Fibroblast of mammary gland (primary cell): Measurements from ENCODE around the gene SNX1.

Experiments used
- DNase-seq: peaks from one replicate; pipeline ENCODE4 v3.0.0-alpha.2; 2010; ENCODE audit warnings: low read depth
- H3K4me3 ChIP-seq: 2 replicates; pipeline ENCODE4 v1.5.1; 2011; ENCODE audit warnings: low read depth, mild to moderate bottlenecking, low read length, moderate library complexity; ENCODE audit not compliant: control insufficient read depth
- TF ChIP-seq, protein P1 (sequence below): conservative IDR thresholded peaks from 2 replicates; pipeline ENCODE4 v1.5.1; 2011; ENCODE audit warnings: low read depth, low read length, inconsistent platforms; ENCODE audit not compliant: control insufficient read depth, insufficient read depth

The SNX1 gene

DNA sequence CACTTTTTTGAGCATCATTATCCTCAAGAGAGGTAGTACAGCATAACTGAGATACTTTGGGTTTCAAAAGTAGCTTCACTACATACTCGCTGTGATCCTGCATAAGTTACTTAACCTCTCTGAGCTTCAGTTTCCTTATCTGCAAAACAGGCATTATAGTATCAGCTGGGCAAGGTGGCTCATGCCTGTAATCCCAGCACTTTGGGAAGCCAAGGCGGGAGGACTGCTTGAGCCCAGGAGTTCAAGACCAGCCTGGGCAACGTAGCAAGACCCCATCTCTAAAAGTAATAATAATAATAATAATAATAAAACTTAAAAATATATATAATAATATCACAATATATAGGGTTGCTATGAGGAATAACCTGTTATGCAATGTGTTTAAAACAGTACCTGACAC is 13.0 kb upstream of the SNX1 start:
- no peak overlapping the region for H3K4me3 ChIP-seq
- TF ChIP-seq, protein P1, sequence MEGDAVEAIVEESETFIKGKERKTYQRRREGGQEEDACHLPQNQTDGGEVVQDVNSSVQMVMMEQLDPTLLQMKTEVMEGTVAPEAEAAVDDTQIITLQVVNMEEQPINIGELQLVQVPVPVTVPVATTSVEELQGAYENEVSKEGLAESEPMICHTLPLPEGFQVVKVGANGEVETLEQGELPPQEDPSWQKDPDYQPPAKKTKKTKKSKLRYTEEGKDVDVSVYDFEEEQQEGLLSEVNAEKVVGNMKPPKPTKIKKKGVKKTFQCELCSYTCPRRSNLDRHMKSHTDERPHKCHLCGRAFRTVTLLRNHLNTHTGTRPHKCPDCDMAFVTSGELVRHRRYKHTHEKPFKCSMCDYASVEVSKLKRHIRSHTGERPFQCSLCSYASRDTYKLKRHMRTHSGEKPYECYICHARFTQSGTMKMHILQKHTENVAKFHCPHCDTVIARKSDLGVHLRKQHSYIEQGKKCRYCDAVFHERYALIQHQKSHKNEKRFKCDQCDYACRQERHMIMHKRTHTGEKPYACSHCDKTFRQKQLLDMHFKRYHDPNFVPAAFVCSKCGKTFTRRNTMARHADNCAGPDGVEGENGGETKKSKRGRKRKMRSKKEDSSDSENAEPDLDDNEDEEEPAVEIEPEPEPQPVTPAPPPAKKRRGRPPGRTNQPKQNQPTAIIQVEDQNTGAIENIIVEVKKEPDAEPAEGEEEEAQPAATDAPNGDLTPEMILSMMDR = no peak
- no peak for DNase-seq

- no peak overlapping the region for H3K4me3 ChIP-seq
- TF ChIP-seq, protein P1 = no peak
- DNase-seq = no peak
Observed at GRCh38 chr15:64089543-64090280, 6.1 kb upstream of the SNX1 start.

GRCh38 chr15:64090527-64090926 is 5.3 kb upstream of the SNX1 start:
- DNase-seq = no peak
- TF ChIP-seq, protein P1 = no peak
- H3K4me3 ChIP-seq = no peak overlapping the region

DNA sequence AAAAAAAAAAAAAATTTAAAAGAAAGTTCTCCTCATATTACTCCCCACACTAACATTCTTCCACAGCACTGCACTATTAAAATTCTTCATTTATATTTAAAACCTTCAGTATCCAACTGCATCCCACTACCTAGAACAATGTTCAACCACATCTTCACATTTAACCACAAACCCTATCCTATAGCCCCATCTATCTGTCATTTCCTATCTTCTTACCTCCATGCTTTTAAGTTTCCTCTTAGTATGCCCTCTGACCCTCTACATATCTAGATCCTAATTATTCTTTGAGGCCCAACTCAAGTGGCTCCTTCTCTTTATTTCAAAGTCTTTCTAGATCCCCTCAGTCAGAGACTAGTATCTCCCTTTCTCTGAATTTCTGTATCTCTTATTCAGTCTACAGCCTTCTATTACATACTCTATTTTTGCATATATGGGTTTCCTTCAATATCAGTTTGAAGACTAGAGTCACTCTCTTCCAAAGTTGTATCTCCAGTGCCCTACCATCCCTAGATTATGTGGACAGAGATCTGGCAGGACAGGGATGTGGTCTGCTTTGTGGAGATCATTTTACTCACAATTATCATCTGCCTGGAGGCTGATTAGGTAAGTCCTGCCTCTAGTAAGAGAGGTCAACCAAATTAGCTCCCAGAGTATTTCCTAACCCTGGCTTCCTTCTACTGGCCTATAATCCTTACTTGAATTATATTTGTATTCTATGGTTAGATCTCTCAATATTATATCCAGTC is 3.5 kb upstream of the SNX1 start:
- TF ChIP-seq, protein P1 = peak; percentile 17
- H3K4me3 ChIP-seq = peak overlapping the region; percentile 79
- no peak for DNase-seq

DNA sequence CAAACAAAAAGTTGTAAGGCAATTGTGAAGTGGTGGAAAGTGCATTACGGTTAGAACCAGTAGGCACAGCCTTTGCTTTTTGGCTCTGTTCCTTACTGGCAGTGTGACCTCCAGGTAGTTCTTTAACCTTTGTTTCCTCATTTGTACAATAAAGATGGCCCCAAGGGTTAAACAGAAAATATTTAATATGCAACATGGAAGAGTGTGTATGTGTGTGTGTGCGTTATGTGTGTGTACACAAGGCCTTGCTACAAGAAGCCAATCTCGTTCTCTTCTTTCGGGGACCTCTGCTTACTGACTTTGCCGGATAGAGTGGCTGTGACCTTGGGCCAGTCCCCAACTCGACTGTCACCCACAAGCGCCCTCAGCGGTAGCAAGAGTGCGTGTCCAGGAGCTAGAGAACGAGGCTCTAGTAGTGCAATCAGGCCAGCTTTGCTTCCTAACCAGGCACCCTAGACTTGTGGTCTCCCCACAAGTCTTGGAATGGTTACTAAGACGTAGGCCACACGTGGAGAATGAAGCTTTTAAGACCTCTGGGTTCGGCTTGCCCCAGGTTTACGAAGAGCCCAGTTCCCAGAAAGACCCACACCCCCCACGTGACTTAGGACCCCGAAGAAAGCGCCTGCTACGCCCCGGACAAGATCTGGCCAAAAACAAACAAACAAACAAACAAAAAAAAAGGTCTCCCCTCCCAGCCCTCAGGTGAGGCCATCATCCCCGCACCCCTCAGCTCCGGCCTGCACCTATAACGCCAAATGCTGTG is 2.7 kb upstream of the SNX1 start:
- H3K4me3 ChIP-seq = peak overlapping the region; percentile 79
- peak; percentile 51 for DNase-seq
- TF ChIP-seq, protein P1 = no peak

DNA sequence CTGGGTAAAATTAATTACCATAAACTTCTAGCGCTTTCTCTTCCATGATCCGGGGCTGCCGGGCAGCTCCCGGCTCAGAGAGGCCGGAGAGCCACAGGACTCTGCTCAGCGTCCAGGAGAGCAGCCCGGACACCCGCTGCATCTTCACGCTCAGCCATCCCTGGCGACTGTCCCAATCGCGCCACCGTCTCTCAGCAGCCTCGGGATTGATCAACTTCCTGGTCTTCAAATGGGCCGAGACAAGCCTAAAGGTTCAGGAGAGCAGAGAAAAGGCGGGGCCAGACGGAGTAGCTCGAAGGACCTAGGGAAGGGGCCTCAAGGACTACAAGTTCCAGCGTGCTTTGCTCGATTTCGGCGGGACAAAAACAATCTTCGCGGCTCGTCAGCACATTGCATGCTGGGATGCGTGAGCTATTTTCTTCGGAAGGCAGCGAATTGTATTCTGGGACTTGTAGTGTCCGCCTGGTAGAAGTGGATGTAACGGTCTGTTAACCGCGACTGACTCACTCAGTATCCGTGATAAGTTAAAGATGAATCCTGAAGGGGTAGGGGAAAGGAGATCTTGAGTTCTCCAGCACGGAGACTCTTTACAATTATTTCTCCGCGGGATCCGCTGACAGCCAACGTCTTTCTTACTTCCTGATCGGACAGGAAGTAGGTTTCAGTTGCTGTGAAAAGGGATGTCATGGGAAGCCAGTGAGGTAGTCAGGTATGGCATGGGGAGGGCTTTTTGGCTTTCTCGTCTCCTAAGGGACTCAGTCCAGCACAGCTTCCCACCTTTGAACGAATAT is 2.0 kb upstream of the SNX1 start, which contains the start of gene CIAO2A:
TSS of gene CIAO2A (minus strand) at position 212 of the 791 bp plus-strand sequence. CDS start at position 142, 70 bp downstream.
- peak; percentile 99 for DNase-seq
- TF ChIP-seq, protein P1 = no peak
- peak within 1 kb of the TSS; percentile 79 for H3K4me3 ChIP-seq
